Measurements from ENCODE around the gene CMC2. TPM values are rescaled to one million over a fixed set of nuclear protein-coding genes. Genes with fewer than 3 reads are reported as not detected.

Gene CMC2
- total and polyA plus RNA-seq, 2 of the 8 experiments (the other 6 are each of a cell fraction or from before 2014, with no cell fraction given): 66.6 to 116 TPM

DNA sequence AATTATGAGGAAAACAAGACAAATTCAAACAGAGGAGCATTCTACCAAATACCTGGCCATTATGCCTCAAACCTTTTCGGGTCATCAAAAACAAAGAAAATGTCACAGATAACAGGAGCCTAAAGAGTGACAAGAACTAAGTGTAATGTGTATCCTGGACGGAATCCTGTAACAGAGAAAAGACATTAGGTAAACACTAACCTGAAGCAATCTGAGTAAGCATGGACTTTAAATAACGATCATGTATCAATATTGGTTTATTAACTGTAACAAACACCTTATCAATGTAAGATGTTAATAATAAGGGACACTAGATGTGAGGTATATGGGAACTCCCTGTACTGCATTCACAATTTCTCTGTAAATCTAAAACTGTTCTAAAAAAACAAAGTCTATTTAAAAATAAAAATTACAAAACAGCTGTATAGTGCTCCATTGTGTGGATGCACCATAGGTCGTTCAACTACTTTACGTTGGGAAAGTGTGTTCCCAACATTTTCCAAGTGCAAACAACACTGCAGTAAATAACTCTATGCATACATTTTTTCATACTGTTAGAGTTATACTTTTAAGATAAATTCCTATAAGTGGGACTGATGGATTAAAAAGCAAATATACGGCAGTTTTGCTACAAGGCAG is 14.8 kb downstream of the CMC2 start (continued):
- no peak for TF ChIP-seq CTBP2 (IDR thresholded peaks at IDR 0.05; ENCODE audit: borderline replicate concordance, insufficient read depth, insufficient read length, low read length)
- TF ChIP-seq JUND (IDR thresholded peaks at IDR 0.05; ENCODE audit: low read length): no peak
- TF ChIP-seq EZH2 (IDR thresholded peaks at IDR 0.05; ENCODE audit: low read depth, low read length, severe bottlenecking): no peak
- TF ChIP-seq YY1 (IDR thresholded peaks at IDR 0.05; ENCODE audit: low read depth, low read length): no peak
- TF ChIP-seq FOSL1 (IDR thresholded peaks at IDR 0.05; ENCODE audit: insufficient read depth, low read depth, low read length): no peak
- TF ChIP-seq SP2 (IDR thresholded peaks at IDR 0.05; ENCODE audit: low read length): no peak
- TF ChIP-seq BACH1 (IDR thresholded peaks at IDR 0.05; ENCODE audit: low read length): no peak
- no peak for TF ChIP-seq SIN3A (conservative IDR thresholded peaks at IDR 0.05 in 1 of 2, IDR thresholded peaks at IDR 0.05 in 1 of 2; ENCODE audit: low read depth in 1 of 2, low read length in 2 of 2)
